ENCODE results near the gene WDR59.

Gene WDR59

DNA sequence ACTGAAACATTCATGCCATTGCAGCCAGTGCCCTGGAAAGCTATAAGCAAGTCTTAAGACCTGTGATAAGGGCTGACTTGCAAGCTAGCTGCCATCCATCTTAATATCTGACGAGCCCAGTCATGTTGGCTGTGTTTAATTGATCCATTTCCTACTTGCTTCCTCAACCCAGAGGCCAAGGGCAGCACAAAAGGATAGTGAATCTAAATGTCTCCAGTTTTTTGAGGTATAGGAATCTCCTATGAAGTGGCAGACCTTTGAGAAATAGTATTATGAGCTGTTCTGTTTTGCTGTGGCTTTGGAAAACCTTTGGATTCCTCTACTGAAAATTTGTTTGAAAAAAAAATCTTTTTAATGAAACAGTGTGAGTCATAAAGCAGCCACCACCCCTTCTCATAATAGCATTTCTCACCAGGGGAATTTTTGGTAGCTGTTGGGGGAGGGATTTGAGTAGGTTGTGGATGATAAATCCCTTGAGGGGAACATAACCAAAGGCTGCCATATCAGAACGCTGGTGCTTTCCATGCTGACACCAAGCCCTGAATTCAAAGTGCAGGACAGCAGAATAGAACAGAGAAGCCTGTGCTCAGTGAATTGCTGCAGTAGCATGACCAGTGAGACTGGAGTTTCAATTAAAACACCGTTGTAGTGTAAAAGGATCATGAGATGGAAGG is 26.8 kb upstream of the WDR59 start:
- Histone ChIP-seq H3K9me3 (ENCODE audit: control insufficient read depth, low read length) (no peaks in the 10 kb centered on the region), H3K36me3 (ENCODE audit: control insufficient read depth, insufficient read depth, low read length) (peaks cover 11% of the 10 kb centered on the region), H3K4me3 (ENCODE audit: extremely low read depth, insufficient read depth, low read length, poor library complexity, severe bottlenecking) (no peak overlapping the region), H3K4me1 (ENCODE audit: control insufficient read depth, insufficient read depth, low read length, poor library complexity, severe bottlenecking) (peaks cover 17% of the 10 kb centered on the region), H3K27ac (ENCODE audit: low read depth, low read length, severe bottlenecking) (peak overlapping the region; percentile 62)
- 83 to 90% methylated on average over 2 to 3 of the region's 3 CpGs for WGBS, 2 experiments (ENCODE audit: insufficient coverage in 2 of 2)

GRCh38 chr16:75010427-75010826 is 25.5 kb upstream of the WDR59 start:
- H3K4me3 ChIP-seq (ENCODE audit: extremely low read depth, insufficient read depth, low read length, poor library complexity, severe bottlenecking): no peak overlapping the region
- H3K27ac ChIP-seq (ENCODE audit: low read depth, low read length, severe bottlenecking): no peak overlapping the region
- no peaks in the 10 kb centered on the region for H3K9me3 ChIP-seq (ENCODE audit: control insufficient read depth, low read length)
- H3K36me3 ChIP-seq (ENCODE audit: control insufficient read depth, insufficient read depth, low read length): peaks cover 11% of the 10 kb centered on the region
- peaks cover 17% of the 10 kb centered on the region for H3K4me1 ChIP-seq (ENCODE audit: control insufficient read depth, insufficient read depth, low read length, poor library complexity, severe bottlenecking)
- 90 to 100% methylated on average over 1 to 2 of the region's 3 CpGs for WGBS, 2 experiments (ENCODE audit: insufficient coverage in 2 of 2)

DNA sequence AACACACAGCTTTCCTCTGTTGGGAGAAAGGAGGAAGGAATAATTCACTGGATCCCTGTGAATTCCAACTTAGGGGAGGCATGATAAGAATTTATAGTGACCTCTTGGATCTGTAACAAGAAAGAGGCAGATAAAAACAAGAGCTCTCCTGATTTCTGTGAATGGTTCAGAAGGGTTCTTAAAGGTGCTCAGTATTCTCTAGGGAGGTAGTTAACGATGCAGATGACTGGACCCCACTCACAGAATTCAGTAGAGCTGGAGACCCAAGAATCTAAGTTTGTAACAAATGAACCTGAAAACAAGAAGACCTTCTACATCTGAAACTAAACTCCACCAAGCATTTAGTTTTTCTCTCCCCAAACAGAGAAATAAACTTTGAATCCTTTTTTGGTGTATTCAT is 22.5 kb upstream of the WDR59 start:
- Histone ChIP-seq H3K4me1 (ENCODE audit: control insufficient read depth, insufficient read depth, low read length, poor library complexity, severe bottlenecking) (peaks cover 31% of the 10 kb centered on the region), H3K36me3 (ENCODE audit: control insufficient read depth, insufficient read depth, low read length) (peaks cover 11% of the 10 kb centered on the region), H3K4me3 (ENCODE audit: extremely low read depth, insufficient read depth, low read length, poor library complexity, severe bottlenecking) (no peak overlapping the region), H3K9me3 (ENCODE audit: control insufficient read depth, low read length) (no peaks in the 10 kb centered on the region), H3K27ac (ENCODE audit: low read depth, low read length, severe bottlenecking) (no peak overlapping the region)
- no CpG with 5 or more reads among the region's 1 CpG for WGBS, 2 experiments (ENCODE audit: insufficient coverage in 2 of 2)

- Histone ChIP-seq H3K36me3 (ENCODE audit: control insufficient read depth, insufficient read depth, low read length) (peaks cover 11% of the 10 kb centered on the region), H3K9me3 (ENCODE audit: control insufficient read depth, low read length) (no peaks in the 10 kb centered on the region), H3K4me1 (ENCODE audit: control insufficient read depth, insufficient read depth, low read length, poor library complexity, severe bottlenecking) (peaks cover 32% of the 10 kb centered on the region), H3K4me3 (ENCODE audit: extremely low read depth, insufficient read depth, low read length, poor library complexity, severe bottlenecking) (no peak overlapping the region), H3K27ac (ENCODE audit: low read depth, low read length, severe bottlenecking) (no peak overlapping the region)
- WGBS, 2 experiments (ENCODE audit: insufficient coverage in 2 of 2): 100% methylated on average over 2 of the region's 4 CpGs
These were observed 20.8 kb upstream of the WDR59 start for GRCh38 chr16:75005697-75006096.

DNA sequence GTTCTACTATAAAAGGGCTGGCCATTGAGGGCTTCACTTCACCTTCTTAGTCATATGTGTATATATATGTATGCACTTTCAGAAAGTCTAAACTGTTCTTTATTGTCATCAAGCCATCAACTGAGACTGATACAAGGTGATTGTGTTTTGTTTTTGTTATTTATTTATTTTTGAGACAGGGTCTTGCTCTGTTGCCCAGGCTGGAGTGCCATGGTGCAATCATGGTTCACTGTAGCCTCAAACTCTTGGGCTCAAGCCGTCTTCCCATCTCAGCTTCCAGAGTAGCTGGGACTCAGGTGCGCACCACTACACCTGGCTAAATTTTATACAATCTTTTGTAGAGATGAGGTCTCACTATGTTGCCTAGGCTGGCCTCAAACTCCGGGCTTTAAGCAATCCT is 19.5 kb upstream of the WDR59 start:
- 57 to 100% methylated on average over 1 of the region's 3 CpGs for WGBS, 2 experiments (ENCODE audit: insufficient coverage in 2 of 2)
- Histone ChIP-seq H3K4me1 (ENCODE audit: control insufficient read depth, insufficient read depth, low read length, poor library complexity, severe bottlenecking) (peaks cover 32% of the 10 kb centered on the region), H3K9me3 (ENCODE audit: control insufficient read depth, low read length) (no peaks in the 10 kb centered on the region), H3K27ac (ENCODE audit: low read depth, low read length, severe bottlenecking) (no peak overlapping the region), H3K36me3 (ENCODE audit: control insufficient read depth, insufficient read depth, low read length) (peaks cover 11% of the 10 kb centered on the region), H3K4me3 (ENCODE audit: extremely low read depth, insufficient read depth, low read length, poor library complexity, severe bottlenecking) (no peak overlapping the region)

DNA sequence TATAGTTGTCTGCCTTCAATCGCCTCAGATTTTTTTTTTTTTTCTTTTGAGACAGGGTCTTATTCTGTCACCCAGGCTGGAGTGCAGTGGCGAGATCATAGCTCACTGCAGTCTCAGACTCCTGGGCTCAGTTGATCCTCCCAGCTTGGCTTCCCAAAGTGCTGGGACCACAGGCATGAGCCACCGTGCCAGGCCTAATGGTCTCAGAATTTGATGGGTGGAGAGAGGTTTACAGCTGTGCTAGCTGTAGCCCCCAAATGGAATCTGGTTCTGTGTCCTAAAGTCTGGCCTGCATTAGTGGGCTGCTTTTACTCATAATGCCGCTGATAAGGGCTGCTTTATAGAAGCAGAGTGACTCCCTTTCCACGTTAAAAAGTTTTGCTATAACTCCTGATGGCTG is 19.0 kb upstream of the WDR59 start:
- H3K9me3 ChIP-seq (ENCODE audit: control insufficient read depth, low read length): no peaks in the 10 kb centered on the region
- no peak overlapping the region for H3K4me3 ChIP-seq (ENCODE audit: extremely low read depth, insufficient read depth, low read length, poor library complexity, severe bottlenecking)
- H3K4me1 ChIP-seq (ENCODE audit: control insufficient read depth, insufficient read depth, low read length, poor library complexity, severe bottlenecking): peaks cover 32% of the 10 kb centered on the region
- H3K36me3 ChIP-seq (ENCODE audit: control insufficient read depth, insufficient read depth, low read length): peaks cover 11% of the 10 kb centered on the region
- peak overlapping the region; percentile 0 for H3K27ac ChIP-seq (ENCODE audit: low read depth, low read length, severe bottlenecking)
- 94 to 97% methylated on average over 3 of the region's 5 CpGs for WGBS, 2 experiments (ENCODE audit: insufficient coverage in 2 of 2)

DNA sequence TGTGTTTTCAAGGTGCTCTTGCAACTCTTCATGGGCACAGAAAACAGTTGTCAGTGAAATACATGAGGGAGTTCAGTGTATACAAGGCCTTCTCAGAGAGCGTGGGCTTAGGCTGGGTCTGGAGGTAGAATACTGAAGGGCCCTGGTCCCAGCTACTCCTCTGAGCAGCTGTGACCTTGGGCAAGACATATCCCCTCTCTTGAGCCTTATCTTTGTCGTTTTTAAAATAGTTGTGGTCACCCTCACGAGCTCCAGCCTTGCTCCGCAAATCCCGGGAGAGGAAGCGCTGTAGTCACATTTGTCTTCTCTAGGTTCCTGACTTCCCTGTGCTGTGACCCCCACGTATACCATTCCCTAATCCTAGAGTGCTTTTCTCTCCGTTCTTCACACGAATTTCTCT is 17.6 kb upstream of the WDR59 start:
- WGBS, 2 experiments (ENCODE audit: insufficient coverage in 2 of 2): 81 to 88% methylated on average over 9 of the region's 9 CpGs
- peaks cover 4% of the 10 kb centered on the region for H3K36me3 ChIP-seq (ENCODE audit: control insufficient read depth, insufficient read depth, low read length)
- no peaks in the 10 kb centered on the region for H3K9me3 ChIP-seq (ENCODE audit: control insufficient read depth, low read length)
- H3K4me3 ChIP-seq (ENCODE audit: extremely low read depth, insufficient read depth, low read length, poor library complexity, severe bottlenecking): no peak overlapping the region
- peaks cover 35% of the 10 kb centered on the region for H3K4me1 ChIP-seq (ENCODE audit: control insufficient read depth, insufficient read depth, low read length, poor library complexity, severe bottlenecking)
- H3K27ac ChIP-seq (ENCODE audit: low read depth, low read length, severe bottlenecking): no peak overlapping the region

- Histone ChIP-seq H3K36me3 (ENCODE audit: control insufficient read depth, insufficient read depth, low read length) (no peaks in the 10 kb centered on the region), H3K4me3 (ENCODE audit: extremely low read depth, insufficient read depth, low read length, poor library complexity, severe bottlenecking) (peak overlapping the region; percentile 81), H3K27ac (ENCODE audit: low read depth, low read length, severe bottlenecking) (no peak overlapping the region), H3K9me3 (ENCODE audit: control insufficient read depth, low read length) (no peaks in the 10 kb centered on the region), H3K4me1 (ENCODE audit: control insufficient read depth, insufficient read depth, low read length, poor library complexity, severe bottlenecking) (peaks cover 35% of the 10 kb centered on the region)
- 8 to 15% methylated on average over 3 to 14 of the region's 15 CpGs for WGBS, 2 experiments (ENCODE audit: insufficient coverage in 2 of 2)
These were observed 15.7 kb upstream of the WDR59 start for GRCh38 chr16:75000481-75001081.

DNA sequence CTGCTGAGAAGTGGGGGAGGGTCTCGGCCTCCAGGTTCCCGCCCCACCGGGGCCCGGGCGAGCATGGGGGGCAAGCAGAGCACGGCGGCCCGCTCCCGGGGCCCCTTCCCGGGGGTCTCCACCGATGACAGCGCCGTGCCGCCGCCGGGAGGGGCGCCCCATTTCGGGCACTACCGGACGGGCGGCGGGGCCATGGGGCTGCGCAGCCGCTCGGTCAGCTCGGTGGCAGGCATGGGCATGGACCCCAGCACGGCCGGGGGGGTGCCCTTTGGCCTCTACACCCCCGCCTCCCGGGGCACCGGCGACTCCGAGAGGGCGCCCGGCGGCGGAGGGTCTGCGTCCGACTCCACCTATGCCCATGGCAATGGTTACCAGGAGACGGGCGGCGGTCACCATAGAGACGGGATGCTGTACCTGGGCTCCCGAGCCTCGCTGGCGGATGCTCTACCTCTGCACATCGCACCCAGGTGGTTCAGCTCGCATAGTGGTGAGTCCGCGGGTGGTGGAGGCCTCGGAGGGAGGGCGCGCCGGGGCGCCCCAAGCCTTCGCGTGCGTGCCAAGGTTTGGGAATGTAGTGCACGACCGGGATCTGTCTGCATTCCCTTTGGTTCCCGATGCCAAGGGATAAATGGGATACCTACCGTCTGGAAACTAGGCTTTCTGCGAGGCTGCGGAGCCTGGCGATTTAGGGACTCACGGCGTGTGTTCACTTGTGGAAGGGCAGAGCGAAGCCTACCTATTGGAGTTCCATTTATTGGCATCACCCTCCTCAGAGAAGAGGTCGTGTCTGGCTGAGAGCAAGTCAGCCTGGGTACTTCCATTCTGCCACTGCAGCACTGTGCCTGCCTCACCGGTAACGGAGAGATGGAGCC is 14.9 kb upstream of the WDR59 start:
- peak overlapping the region; percentile 81 for H3K4me3 ChIP-seq (ENCODE audit: extremely low read depth, insufficient read depth, low read length, poor library complexity, severe bottlenecking)
- H3K27ac ChIP-seq (ENCODE audit: low read depth, low read length, severe bottlenecking): peak overlapping the region; percentile 45
- 1 to 2% methylated on average over 51 to 61 of the region's 71 CpGs for WGBS, 2 experiments (ENCODE audit: insufficient coverage in 2 of 2)
- H3K4me1 ChIP-seq (ENCODE audit: control insufficient read depth, insufficient read depth, low read length, poor library complexity, severe bottlenecking): peaks cover 35% of the 10 kb centered on the region
- H3K36me3 ChIP-seq (ENCODE audit: control insufficient read depth, insufficient read depth, low read length): no peaks in the 10 kb centered on the region
- no peaks in the 10 kb centered on the region for H3K9me3 ChIP-seq (ENCODE audit: control insufficient read depth, low read length)

DNA sequence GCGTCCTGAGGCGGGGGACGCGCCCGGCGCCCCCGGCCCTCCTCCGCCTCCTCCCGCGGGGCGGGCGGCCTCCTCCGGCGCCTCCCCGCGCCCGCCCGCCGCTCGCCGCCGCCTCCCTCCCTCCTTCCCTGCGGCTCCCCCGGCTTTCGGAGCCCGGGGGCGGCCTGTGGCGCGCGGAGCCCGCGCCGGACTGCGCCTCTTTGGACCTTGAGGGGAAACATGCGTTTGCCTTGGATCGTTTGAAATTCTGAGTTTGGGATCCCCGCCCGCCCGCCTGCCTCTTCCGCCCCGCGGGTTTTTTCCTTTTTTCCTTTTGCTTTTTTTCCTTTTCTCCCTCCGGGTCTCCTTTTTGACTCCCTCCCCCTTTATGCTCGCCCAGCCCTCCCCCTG is 14.3 kb upstream of the WDR59 start:
- 0% methylated on average over 19 to 27 of the region's 44 CpGs for WGBS, 2 experiments (ENCODE audit: insufficient coverage in 2 of 2)
- peaks cover 34% of the 10 kb centered on the region for H3K4me1 ChIP-seq (ENCODE audit: control insufficient read depth, insufficient read depth, low read length, poor library complexity, severe bottlenecking)
- H3K4me3 ChIP-seq (ENCODE audit: extremely low read depth, insufficient read depth, low read length, poor library complexity, severe bottlenecking): peak overlapping the region; percentile 81
- peak overlapping the region; percentile 45 for H3K27ac ChIP-seq (ENCODE audit: low read depth, low read length, severe bottlenecking)
- no peaks in the 10 kb centered on the region for H3K9me3 ChIP-seq (ENCODE audit: control insufficient read depth, low read length)
- H3K36me3 ChIP-seq (ENCODE audit: control insufficient read depth, insufficient read depth, low read length): no peaks in the 10 kb centered on the region
